Endothelial cell of hepatic sinusoid (primary cell): Measurements from ENCODE around the gene ELL2.
"Not testable (repeated sequence)": the region's sequence is repeated elsewhere in the genome, so short reads cannot be mapped to it uniquely, and the experiment has no call there.

Source experiments
- in situ Hi-C: cut with HindIII; loops from 2 replicates; pipeline ENCODE4 v1.10.0; 2017; ENCODE audit warnings: low sequenced_read_pairs

The ELL2 gene

DNA sequence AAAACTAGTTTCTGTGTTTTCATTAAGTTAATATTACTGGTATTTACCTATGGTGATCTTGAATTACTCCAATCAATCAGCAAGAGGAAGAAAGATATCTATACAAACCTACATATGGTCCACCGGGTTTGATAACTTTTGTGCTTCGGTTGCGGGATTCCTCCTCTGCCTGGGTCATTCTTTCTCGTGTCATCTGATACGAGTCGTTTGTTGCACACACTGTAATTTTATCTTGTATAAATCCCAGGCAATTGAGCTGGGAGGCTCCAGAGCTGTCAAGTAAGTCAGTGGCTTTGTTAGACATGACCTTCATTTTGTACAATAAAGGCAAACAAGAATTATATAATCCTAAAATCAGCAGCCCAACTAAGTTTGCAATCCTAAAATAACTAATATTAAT, 48.0 kb downstream of the ELL2 start:
- in situ Hi-C loops, result no loop called here

DNA sequence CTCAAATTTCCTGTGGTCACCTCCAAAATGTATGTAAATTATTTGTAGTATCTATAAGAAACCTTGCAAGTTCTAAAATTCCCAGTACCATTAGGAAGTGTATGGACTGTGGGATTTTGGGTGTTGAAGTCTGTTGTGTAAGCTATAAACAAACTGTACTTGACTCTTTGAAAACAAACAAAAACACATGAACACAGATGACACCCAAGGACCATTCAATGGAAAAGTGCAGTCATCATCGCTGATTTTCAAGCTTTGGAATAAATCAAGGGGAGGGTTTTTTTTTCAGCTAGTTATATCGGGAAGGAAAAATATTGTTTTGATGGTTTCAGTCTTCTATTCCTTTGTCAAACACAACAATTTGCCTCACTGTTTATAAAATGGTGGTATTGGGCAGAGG, 49.6 kb downstream of the ELL2 start:
- in situ Hi-C loops, result no loop called here

DNA sequence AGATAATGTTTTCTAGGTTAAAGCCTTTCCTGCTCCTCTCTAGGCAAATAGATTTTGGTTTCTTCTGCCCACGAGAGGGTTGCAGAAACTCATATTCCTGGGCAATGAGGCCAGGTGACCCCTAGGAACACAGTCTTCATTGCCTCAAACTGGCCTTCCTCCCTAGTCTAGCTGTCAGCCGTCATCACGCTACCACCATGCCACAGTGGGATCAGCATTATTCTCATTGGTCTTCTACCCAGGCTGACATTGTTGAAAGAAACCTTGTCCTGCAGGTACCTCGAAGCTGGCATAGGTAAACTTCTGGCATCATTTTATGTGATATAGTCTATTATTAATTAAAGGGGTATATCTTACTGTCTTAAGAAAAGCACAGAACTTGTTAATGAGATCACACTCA, 51.1 kb downstream of the ELL2 start:
- in situ Hi-C loops, result no loop called here

DNA sequence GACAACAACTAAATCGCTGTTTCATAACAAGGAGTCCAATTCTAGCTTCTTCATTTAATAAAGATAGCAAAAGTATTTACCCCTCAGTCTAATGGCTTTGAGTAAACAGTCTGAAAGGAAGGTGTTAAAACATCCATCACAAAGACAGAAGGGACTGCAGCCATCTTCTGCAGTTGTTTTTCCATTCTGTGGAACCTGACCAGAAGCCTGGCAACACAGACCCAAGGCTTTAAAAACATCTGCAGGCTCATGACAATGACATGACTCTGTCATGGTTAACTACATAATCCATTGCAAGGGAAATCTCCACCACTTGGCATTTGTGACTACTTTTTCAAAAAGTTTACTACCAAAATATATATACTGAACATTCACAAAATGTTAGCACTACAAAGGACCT, 51.9 kb downstream of the ELL2 start:
- in situ Hi-C loops, result no loop called here

DNA sequence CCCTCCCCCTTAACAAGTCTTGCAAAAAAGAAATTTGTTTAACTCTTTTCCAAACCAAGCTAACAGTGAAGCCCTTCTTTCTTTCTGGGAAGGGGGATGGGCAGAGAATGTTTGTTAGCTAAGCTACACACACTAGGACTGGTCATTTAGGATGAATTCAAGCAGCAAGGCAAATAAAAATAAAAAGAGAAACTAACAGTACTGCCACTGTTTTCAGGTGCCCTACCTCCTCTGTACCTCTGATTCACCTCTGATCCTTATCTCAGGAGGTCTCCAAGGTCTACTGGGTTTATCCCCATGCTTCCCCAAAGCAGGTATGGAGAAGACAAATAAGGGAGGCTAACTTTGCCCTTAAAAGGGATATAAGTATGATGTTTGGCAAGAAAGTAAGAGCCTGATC, 52.9 kb downstream of the ELL2 start:
- in situ Hi-C loops, result no loop called here

DNA sequence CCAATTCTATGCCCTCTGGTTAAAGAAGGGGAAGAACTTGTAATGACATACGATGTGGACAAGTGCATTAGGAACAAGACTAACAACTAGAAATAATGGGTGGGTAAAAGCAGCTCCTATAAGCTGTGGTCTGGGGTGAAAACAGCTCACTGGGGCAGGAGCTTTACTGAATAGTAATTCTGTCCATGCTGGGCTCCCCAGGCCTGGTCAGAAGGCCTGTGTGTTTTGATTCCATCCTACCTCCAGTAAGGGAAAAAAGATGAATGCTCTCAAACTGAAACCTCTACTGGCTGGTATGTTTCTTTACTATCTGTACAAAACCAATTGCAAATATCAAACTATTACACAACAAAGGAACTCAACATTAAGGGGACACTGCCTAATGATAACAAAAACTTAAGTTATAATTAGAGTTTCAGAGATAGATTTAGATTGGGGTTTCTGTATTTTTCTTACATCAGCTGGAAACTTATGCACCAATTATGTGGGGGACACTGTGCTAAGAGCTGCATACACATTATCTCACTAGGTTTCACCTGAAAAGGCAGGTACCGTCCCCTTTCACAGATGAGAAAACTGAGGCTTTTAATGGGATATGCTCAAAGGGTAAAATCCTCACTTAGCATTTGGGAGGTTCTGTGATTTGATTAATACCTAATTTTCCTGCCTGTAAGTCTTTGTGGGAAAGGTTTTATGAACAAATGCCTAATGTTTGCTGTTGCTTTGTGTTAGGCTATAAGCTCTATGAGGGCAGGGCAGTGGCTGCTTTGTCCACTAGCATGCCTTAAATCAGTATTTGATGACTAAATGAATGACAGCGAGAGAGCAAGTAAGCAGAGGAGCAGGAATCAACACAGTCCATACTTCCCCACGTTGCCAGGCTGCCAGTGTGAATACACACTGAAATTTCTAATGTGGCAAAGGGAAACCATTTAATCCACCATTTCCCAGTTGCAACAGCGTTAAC, 53.6 kb downstream of the ELL2 start:
- in situ Hi-C loops, result no loop called here

DNA sequence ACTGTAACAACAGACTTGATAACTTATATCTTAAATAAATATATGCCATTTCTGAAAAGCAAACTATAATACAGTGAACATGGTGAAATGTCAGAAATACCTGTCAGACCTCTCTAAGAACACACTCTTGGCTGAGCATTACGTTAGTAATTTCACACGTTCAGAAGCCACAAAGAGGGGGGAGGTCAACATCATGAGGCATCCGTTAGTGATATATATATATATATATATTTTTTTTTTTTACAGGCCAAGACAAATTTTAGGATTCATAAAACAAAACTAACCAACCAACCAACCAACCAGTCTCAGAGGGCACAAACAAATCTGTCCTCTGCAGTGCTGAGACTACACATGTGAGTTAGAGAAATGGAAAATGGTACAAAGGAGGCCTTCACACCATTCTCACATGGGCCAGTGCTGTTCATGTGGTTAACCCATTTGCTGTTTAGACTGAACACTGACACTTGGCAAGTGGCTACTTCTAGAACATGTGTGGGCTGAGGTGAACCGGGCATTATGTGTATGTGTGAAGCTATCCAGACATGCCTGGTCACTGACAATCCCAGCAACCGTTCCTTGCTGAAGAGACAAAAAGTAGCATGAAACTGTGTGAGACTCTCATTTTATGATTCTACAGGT, 54.5 kb downstream of the ELL2 start:
- in situ Hi-C loops, result no loop called here

DNA sequence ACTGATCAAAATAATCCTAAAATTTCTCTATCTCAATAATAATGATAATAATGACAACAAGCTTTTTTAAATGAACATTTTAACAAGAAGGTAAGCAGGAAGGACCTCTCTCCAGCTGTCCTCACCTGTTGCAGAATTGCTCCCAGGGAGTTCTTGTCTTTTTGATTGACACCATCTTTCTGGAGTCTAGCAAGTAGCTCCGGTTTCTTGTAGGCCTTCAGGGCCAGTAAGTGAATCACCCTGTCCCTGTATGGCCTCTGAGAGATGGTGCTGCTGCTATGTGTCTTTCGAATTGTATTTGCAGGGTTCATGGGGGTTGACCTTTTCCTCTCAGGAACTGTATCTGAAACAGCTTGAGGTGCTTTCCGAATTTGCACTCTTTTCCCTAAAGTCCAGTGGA, 55.3 kb downstream of the ELL2 start:
- in situ Hi-C loops, result not testable (repeated sequence)

DNA sequence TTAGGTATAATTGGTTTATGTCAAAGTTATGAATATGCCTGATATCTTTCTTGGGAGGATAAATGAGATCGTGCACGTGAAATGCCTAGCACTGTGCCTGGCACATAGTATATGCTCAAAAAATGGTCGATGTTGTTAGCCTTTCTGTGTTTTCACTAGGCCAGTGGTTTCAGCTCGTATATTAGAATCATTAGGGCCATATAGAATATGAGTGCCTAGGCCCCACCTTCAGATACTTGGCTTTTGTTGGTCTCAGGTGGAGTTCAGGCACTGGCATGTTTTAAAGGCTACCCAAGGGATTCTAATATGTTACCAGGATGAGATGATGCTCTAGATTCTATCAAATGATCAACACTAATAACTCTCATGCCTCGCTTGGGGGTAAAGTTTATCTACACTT, 56.8 kb downstream of the ELL2 start:
- in situ Hi-C loops, result no loop called here

DNA sequence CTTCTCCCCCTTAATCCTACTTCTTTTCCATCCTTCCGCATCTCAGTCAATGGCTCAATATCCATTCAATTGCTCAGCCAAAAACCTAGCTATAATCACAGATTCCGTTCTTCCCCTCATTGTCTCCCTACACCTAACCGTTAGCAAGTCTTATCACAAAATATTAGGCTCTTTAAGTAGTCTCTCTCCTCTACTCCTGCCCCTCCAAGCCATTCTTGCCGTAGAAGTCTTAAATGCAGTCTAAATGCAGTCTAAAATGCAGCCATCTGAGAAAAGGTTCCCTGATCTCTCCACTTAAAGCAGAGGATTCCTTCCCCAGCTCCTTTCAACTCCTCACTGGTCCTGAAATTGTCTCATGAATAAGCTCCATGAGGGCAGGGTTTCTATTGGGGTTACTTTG, 57.8 kb downstream of the ELL2 start:
- in situ Hi-C loops, result no loop called here

DNA sequence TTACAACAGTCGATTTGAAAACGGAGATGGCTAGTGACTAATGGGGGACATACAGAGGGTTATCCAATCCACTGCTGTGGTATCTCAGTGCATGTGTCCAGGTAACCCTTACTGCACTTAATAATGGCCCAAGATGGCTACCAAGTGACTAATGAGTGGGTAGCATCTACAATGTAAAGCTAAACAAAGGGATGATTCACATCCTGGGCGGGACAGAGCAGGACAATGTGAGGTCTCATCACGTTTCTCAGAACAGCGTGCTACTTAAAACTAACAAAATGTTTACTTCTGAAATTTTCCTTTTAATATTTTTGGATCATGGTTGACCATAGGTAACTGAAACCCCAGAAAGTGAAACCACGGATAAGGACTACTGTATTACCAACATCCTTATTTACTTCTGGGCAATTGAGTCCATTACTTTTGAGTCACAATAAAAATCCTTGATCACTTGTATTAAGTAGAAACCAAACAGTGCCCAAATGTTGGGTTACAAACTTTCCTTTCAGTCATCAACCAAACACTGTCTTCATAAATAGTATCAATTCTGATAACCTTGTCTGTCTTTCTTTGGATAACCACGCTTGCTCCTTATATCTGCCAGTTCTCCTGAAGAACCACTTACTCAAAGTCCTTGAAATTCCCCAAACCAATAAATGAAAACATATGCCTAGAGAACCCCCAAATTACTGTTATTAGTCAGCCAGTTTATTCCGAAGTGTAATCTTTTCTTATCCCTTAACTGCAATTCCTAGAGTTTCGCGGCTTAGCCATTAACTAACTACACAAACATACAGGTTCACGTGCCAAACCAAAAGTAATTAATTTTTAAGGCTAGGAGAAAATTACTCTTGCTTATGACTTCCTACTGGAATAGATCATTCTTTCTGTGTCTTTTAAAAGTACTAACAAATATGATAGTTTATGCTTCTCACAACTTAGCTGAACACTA, 59.7 kb downstream of the ELL2 start:
- in situ Hi-C loops, result no loop called here

DNA sequence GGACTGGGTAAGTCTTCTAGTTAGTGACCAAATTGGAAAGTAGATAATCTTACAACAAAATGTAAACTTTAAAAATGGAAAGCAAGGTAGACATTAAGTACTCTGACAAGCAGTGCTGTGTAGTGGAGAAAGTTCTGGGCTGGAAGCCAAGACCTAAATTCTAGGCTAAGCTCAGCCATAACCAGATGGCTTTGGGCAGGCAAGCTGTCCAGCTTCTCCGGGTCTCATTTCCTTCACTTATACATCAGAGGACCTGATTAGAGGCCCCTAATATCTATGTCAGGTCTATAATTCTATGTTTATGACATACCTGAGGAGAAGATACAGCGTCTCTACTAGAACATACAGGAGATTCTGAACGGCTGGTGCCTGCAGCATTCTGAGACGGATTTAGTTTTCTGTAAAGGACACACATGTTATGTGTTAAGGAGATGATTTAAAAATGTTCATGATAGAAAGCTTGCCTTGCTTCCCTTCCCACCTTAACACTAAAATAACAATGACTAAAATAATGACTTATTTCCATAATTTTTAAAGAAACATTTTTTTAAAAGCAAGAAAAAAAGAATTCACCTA, 61.2 kb downstream of the ELL2 start:
- in situ Hi-C loops, result no loop called here

DNA sequence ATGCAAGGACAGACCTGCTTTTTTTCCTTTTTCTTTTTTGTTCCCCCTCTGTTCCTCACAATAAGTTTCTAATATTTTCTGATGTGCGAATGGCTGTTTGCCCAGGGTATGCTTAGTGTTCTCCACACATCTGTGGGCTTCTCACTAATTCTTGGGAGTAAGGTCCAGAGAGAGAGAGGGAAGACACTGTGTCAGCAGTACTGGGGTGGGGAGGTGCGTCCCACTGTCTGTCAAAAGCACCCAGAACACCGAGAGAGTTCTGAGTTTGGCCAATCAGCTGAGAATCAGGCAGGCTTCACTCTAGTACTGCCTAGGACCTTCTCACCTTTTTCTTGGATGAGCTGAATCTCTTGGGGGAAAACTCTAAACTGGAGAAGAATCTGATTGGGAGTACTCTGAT, 61.8 kb downstream of the ELL2 start:
- in situ Hi-C loops, result no loop called here

DNA sequence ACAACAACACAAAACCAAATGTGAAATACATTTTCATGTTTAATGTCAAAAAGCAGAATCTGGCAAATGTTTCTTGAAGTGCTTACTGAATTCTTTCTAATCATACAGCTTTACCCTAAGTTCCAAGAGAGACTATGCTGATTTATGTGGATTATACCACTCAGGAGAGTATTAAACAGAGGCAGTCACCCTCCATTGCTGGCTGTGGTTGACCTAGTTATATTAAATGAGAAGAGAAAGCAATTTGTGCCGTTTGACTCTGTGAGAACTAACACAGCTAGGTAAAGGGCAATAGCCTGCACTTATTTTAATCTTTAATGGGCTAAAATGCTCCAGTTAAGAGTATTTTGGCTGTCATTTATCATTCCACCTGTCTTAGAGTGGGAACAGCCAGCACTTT, 62.6 kb downstream of the ELL2 start:
- in situ Hi-C loops, result no loop called here

DNA sequence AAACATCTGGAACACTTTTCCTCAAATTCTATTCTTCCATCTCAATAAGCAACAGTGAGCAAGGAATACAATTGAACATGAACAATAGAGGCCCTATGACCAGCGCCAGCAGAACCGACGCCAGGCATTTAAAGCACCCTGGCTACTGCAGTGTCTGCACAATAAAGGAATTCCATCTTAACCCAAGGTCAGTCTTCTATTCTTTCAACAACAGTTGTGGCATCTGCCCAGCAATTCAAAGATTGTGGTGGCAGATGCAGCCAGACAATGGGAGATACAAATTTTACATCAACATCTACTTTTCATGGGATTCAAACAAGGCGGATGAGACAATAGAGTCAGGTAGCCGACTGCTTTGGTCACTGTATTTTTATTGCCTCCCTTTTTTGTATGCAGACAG, 65.9 kb downstream of the ELL2 start:
- in situ Hi-C loops, result no loop called here

DNA sequence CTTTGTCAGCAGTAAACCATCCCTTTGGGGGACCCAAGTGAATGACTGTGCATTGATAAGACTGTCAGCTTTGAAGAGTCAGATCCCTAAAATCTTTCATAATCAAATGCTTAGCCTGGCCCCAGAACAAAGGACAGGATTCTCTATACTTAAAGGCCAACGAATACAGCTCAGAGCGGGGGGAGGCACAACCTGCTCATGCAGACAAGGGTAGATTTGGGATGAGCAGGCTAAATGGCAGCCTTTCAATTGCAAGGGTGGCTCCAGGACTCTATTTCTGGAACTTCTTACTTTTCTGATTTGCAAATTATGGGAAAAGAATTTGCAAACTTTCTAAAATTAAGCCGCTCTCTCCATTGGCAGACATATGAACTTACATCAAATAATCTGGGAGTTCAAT, 66.4 kb downstream of the ELL2 start:
- in situ Hi-C loops, result no loop called here

DNA sequence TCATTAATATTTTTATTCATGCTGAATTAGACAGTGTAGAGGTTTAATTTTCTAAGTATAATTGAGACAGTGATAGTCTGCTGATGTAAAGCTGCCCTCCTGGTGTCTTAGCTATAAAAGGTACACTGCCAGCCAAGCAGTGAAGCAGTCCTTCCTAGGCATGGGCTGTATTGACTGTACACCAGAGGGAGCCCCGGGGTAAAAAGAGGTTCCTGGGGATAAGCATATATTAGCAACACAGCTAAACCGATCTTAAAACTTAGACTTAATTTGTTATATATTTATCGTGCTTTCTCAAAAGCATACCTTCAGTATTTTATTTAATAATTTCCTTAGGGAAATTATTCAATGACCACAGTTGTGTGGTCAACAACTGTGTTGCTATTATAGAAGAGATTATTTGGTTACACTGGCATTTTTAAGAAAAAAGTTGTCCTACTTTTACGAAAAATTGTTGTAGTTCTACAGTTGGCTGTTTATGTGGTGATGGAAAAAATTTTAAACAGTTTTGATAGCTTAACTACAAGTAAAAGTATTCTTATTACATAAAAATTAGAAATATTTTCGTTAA, 68.8 kb downstream of the ELL2 start:
- in situ Hi-C loops, result no loop called here

DNA sequence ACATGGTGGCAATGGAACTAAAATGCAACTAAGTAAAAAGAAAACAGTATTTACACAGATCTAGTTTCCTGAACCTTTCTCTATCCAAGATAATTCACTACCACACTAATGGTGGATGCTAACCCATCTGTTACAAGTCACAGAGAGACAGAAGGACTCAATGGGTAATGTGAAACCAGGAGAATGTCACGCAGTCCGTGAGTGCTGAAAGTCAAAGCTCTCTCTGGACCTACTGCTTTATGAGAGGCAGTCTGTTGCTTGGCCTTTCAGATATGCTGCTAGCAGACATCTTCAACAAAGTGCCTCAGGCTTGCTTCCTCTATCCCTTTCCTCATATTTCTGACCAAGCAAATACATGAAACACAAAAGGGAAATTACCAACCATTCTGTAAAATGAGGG, 70.2 kb downstream of the ELL2 start:
- in situ Hi-C loops, result no loop called here

DNA sequence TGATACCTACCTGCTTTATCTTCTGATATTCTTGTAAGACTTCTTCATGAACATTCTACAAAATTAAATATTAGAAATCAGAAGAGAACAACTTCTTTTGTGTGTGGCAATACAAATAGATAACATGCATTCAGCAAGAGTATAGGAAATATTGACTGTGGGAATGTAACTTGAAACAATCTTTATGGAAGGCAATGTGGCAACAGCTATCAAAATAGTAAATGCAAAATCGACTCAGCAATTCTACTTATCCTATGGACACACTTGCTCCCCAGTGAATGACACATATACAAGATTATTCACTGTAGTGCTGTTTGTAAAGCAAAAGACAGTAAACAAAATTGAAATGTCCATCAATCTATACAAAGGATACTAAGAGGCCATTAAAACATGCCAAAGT, 72.6 kb downstream of the ELL2 start:
- in situ Hi-C loops, result no loop called here

DNA sequence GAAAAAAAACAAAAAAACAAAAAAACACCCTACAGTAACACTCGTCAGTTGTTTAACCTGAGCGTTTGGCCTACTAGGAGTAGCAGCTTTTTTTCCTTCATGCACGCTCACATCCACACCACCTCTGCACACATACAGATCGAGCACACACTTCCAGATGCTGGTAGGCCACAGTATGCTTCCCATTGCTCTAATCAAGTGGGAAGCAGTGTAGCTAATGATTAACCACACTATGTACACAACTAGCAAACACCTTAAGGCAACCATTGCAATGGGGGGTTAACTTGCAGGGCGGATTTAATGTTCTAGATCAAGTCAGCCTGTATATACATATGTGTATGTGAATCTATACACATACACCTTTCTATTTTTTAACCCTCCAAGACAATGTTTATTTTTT, 73.7 kb downstream of the ELL2 start:
- in situ Hi-C loops, result no loop called here
